T-cell (primary cell): ENCODE results near the gene SUMO1. TPM values are rescaled to one million over a fixed set of nuclear protein-coding genes. Genes with fewer than 3 reads are reported as not detected.

ENCODE experiments used
- ATAC-seq, 4 experiments: fragments of 200-7000 bp in 3 of 4; fragments of 150-1000 bp in 1 of 4; cut with Tn5 transposase; replicated peaks in 1 of 4; 1 replicate in 3 of 4; 2 replicates in 1 of 4; pipeline ENCODE4 v1.10.0; 2021; ENCODE audit warnings: moderate library complexity in 3 of 4, mild to moderate bottlenecking in 2 of 4, moderate number of reproducible peaks in 1 of 4
- CTCF ChIA-PET, 2 donors: fragments of 300-600 bp; sonication (Branson Sonifier 250); formaldehyde crosslinking; loops; one replicate each; lab custom pipeline; 2022; ENCODE audit warnings: antibody characterized with exemption in 2 of 2; lab: Charles Lee
- POLR2A ChIA-PET, 2 donors: fragments of 300-600 bp; sonication (Branson Sonifier 250); formaldehyde crosslinking; loops; one replicate each; lab custom pipeline; 2022; ENCODE audit warnings: antibody characterized with exemption in 2 of 2; lab: Charles Lee
- DNase-seq, 35 experiments: peaks; one replicate each; pipeline versions ENCODE4 v3.0.0 to v3.0.0-alpha.2; 2013 to 2023
- H3K27ac ChIP-seq: one replicate; pipeline ENCODE4 v1.5.1; 2013; ENCODE audit warnings: low read length
- H3K27me3 ChIP-seq, 2 experiments: replicated peaks in 1 of 2; 1 replicate in 1 of 2; 2 replicates in 1 of 2; pipeline versions ENCODE4 v1.6.1 to v1.7.0; 2013; ENCODE audit warnings: low read length in 1 of 2, mixed read lengths in 1 of 2; ENCODE audit not compliant: control insufficient read depth in 2 of 2, insufficient read depth in 2 of 2; ENCODE audit errors: extremely low read depth in 1 of 2
- H3K36me3 ChIP-seq, 2 donors: 1 replicate in 1 of 2; 2 replicates in 1 of 2; pipeline versions ENCODE4 v1.6.1 to v1.7.0; 2013; ENCODE audit warnings: low read length in 1 of 2; ENCODE audit not compliant: control insufficient read depth in 2 of 2, insufficient read depth in 1 of 2; ENCODE audit errors: extremely low read depth in 1 of 2
- H3K4me1 ChIP-seq, 2 experiments: 1 replicate in 1 of 2; 2 replicates in 1 of 2; pipeline versions ENCODE4 v1.6.1 to v1.7.0; 2013; ENCODE audit warnings: low read length in 2 of 2, mixed read lengths in 1 of 2; ENCODE audit not compliant: insufficient read depth in 2 of 2, control insufficient read depth in 1 of 2; ENCODE audit errors: extremely low read depth in 1 of 2
- H3K4me3 ChIP-seq, 2 donors: 1 replicate in 1 of 2; 2 replicates in 1 of 2; pipeline versions ENCODE4 v1.5.1 to v1.7.0; 2013; ENCODE audit warnings: mild to moderate bottlenecking in 2 of 2, low read length in 1 of 2, moderate library complexity in 1 of 2; ENCODE audit not compliant: control insufficient read depth in 1 of 2; ENCODE audit errors: extremely low read depth in 1 of 2
- H3K9me3 ChIP-seq: 2 replicates; pipeline ENCODE4 v1.7.0; 2013
- H3K27ac Mint-ChIP-seq, 2 donors: one replicate each; pipeline ENCODE4 v1.8.0; 2020 to 2021; ENCODE audit warnings: mild to moderate bottlenecking in 2 of 2, mixed read lengths in 2 of 2
- H3K27me3 Mint-ChIP-seq, 2 donors: one replicate each; pipeline ENCODE4 v1.8.0; 2021 to 2022; ENCODE audit warnings: mixed read lengths in 2 of 2
- H3K36me3 Mint-ChIP-seq: one replicate; pipeline ENCODE4 v1.8.0; 2021; ENCODE audit warnings: mixed read lengths
- H3K4me1 Mint-ChIP-seq, 3 donors: one replicate each; pipeline ENCODE4 v1.8.0; 2020 to 2022; ENCODE audit warnings: mixed read lengths in 3 of 3, mild to moderate bottlenecking in 1 of 3
- H3K4me3 Mint-ChIP-seq, 3 donors: one replicate each; pipeline ENCODE4 v1.8.0; 2020 to 2022; ENCODE audit warnings: mild to moderate bottlenecking in 3 of 3, mixed read lengths in 3 of 3, moderate library complexity in 3 of 3
- H3K9me3 Mint-ChIP-seq, 3 donors: one replicate each; pipeline ENCODE4 v1.8.0; 2020 to 2022; ENCODE audit warnings: mixed read lengths in 3 of 3
- WGBS: methylation state at CpG from one replicate; pipeline ENCODE4 v1.1.5; 2013; ENCODE audit warnings: missing lambda C conversion rate; ENCODE audit not compliant: insufficient coverage; 5-methylcytosine and 5-hydroxymethylcytosine counted together
- total RNA-seq, 35 experiments: library from RNA in 6 of 35; stranded (reverse) in 6 of 35; fragments of 120-200 nt in 1 of 35; gene quantifications; one replicate each; pipeline versions ENCODE4 v1.2.1 to v1.2.4 and lab custom pipeline; 2013 to 2026

The SUMO1 gene
- total RNA-seq, 5 donors from 2014 or later (not counting 1 experiment from before 2014, with no cell fraction given): 50.5 to 62.9 (median 53.8) TPM

DNA sequence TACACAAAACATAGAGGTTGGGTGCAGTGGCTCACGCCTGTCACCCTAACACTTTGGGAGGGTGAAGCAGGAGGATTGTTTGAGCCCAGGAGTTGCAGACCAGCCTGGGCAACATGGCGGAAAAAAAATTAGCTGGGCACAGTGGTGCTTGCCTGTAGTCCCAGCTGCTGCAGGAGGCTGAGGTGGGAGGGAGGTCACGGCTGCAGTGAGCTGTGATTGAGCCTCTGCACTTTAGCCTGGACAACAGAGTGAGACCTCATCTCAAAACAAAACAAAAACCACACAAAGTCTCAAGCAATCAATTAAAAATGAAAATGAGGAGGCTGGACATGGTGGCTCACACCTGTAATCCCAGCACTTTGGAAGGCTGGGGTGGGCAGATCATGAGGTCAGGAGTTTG lies 32.1 kb upstream of the SUMO1 start:
- 60% methylated on average over 1 of the region's 3 CpGs for WGBS
- H3K4me1 ChIP-seq: peaks cover 34 to 54% of the 10 kb centered on the region in 2 experiments
- peak overlapping the region in 1 of 2 donors; percentile 66 for H3K27ac Mint-ChIP-seq

DNA sequence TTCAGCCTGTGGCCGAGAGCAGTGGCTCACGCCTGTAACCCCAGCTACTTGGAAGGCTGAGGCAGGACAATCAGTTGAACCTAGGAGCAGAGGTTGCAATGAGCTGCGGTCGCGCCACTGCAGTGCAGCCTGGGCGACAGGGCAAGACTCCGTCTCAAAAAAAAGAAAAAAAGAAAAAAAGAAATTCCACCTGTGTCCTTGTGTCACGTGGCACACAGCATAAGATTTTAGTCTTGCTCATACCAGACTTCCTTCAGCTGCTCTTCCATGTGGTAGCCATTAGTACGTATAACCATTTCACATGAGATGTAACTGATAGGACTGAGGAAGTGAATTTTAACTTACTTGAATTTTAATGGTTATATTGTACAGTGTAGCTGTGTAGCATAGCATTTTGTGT lies 31.2 kb upstream of the SUMO1 start:
- Histone ChIP-seq H3K4me1 (peaks cover 34 to 57% of the 10 kb centered on the region in 2 experiments), H3K4me3 (no peak overlapping the region), H3K27ac (no peak overlapping the region), H3K9me3 (no peaks in the 10 kb centered on the region), H3K27me3 (no peaks in the 10 kb centered on the region), H3K36me3 (no peaks in the 10 kb centered on the region)
- H3K36me3 Mint-ChIP-seq: no peaks in the 10 kb centered on the region
- no peaks in the 10 kb centered on the region for H3K9me3 Mint-ChIP-seq
- H3K27ac Mint-ChIP-seq: peak overlapping the region in 1 of 2 donors; percentile 46
- WGBS: 55% methylated on average over 2 of the region's 9 CpGs
- no peaks in the 10 kb centered on the region for H3K27me3 Mint-ChIP-seq
- CTCF ChIA-PET: interaction anchor here (0.6 kb wide), 3 partner anchors 12 to 1660 kb away, joined by 3 to 4 read pairs (median 4); no protein-coding TSS in a partner anchor
- DNase-seq (peak in 2 of 35 experiments; percentile 15 to 55), ATAC-seq (no peak)
- POLR2A ChIA-PET: interaction anchor here in 1 of 2 donors (1.0 kb wide), 1 partner anchor 33 kb away, joined by 3 read pairs; no protein-coding TSS in a partner anchor
- peaks cover 15 to 55% (median 48%) of the 10 kb centered on the region in 3 donors for H3K4me1 Mint-ChIP-seq
- peak overlapping the region in 2 of 3 donors; percentile 47 to 63 for H3K4me3 Mint-ChIP-seq

More for the DNA sequence above, 32.1 kb upstream of the SUMO1 start:
- ChIA-PET POLR2A (interaction anchor here in 1 of 2 donors (0.6 to 0.7 kb wide), 2 partner anchors 13 to 544 kb away, joined by 3 read pairs; no protein-coding TSS in a partner anchor), CTCF (interaction anchor here in 1 of 2 donors (0.6 kb wide), 1 partner anchor 1450 kb away, joined by 3 read pairs; no protein-coding TSS in a partner anchor)
- DNase-seq (no peak), ATAC-seq (no peak)
- Mint-ChIP-seq H3K36me3 (peaks cover 3% of the 10 kb centered on the region), H3K4me1 (peaks cover 15 to 59% (median 54%) of the 10 kb centered on the region in 3 donors), H3K9me3 (no peaks in the 10 kb centered on the region), H3K4me3 (peak overlapping the region in 2 of 3 donors; percentile 62 to 67), H3K27me3 (no peaks in the 10 kb centered on the region)
- no peaks in the 10 kb centered on the region for H3K27me3 ChIP-seq
- peaks cover 0 to 3% of the 10 kb centered on the region in 2 donors for H3K36me3 ChIP-seq
- H3K9me3 ChIP-seq: no peaks in the 10 kb centered on the region
- no peak overlapping the region for H3K4me3 ChIP-seq
- no peak overlapping the region for H3K27ac ChIP-seq

DNA sequence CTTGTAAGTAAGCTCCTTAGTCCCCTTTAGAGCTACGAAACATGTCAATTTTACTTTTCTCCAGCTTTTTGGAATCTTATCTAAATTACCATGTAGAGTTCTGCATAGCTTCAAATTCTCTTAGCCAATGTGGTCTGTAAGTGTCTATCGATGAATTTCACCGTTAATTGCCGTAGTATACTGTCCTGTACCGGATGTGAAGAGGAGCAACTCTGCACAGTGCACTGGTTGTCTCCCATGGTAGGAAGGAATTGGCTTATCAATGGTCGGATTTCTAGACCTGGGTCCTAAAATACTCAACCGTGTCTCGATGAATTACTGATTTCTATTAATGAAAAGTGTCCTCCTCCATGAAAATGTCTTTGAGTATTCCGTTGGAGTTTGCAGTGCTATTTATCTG lies 29.1 kb upstream of the SUMO1 start:
- ChIA-PET CTCF (interaction anchor here (0.9 to 1.0 kb wide), 2 partner anchors 11 to 26 kb away, joined by 4 to 9 read pairs; no protein-coding TSS in a partner anchor), POLR2A (interaction anchor here in 1 of 2 donors (0.5 to 1.5 kb wide), 5 partner anchors 9 to 56 kb away, joined by 3 to 6 read pairs (median 3); no protein-coding TSS in a partner anchor)
- Mint-ChIP-seq H3K4me3 (no peak overlapping the region), H3K27me3 (no peaks in the 10 kb centered on the region), H3K27ac (peak overlapping the region; percentile 44 to 67), H3K36me3 (no peaks in the 10 kb centered on the region), H3K9me3 (no peaks in the 10 kb centered on the region), H3K4me1 (peaks cover 15 to 41% (median 39%) of the 10 kb centered on the region in 3 donors)
- H3K36me3 ChIP-seq: no peaks in the 10 kb centered on the region
- H3K27ac ChIP-seq: peak overlapping the region; percentile 97
- DNase-seq (peak in 2 of 35 experiments; percentile 13 to 43), ATAC-seq (no peak)
- H3K4me1 ChIP-seq: peaks cover 32 to 44% of the 10 kb centered on the region in 2 experiments
- H3K27me3 ChIP-seq: no peaks in the 10 kb centered on the region
- H3K9me3 ChIP-seq: no peaks in the 10 kb centered on the region
- 0% methylated on average over 5 of the region's 9 CpGs for WGBS
- H3K4me3 ChIP-seq: peak overlapping the region; percentile 85 to 99

DNA sequence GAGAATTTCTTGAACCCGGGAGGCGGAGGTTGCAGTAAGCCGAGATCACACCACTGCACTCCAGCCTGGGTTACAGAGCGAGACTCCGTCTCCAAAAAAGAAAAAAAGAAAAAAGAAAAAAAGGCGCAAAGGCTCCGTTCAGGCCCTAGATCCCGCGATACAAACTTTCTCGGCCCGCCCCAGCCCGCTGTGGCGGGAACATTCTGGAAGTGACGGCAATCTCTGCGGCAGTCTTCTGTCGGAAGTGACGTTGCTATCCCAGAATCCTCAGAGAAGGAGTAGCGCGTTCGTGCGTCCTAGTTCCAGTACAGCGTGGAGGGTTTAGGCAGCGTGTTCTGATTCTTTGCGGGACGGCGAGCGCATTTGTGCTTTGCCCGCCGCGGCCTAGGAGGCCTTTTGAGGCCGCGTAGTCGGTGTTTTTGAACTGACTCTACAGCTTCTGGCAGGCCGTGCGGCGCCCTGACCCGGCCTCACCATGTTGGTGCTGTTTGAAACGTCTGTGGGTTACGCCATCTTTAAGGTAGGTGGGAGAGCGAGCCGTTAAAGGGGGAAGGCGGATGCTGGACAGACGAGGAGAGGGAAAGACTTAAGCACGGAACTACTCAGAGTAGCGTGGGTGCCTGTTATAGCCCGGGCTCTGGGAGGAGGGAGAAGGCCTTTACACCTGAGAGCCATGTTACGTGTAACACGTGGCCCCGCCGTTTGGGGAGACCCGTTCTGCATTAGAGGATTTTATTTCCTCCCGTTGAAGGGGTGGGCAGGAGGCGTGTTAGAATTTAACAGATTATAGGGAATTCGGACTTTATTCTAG lies 27.3 kb upstream of the SUMO1 start, which contains the start of gene NOP58:
NOP58 (plus strand) TSS at position 297 of the 811 bp plus-strand sequence; CDS start at position 476, 179 bp downstream.
- Mint-ChIP-seq H3K27ac (no peak within 1 kb of the TSS), H3K4me1 (peaks cover 15 to 27% (median 26%) of the 10 kb centered on the region in 3 donors), H3K9me3 (no peaks in the 10 kb centered on the region), H3K27me3 (no peaks in the 10 kb centered on the region), H3K36me3 (no peaks in the 10 kb centered on the region), H3K4me3 (peak within 1 kb of the TSS in 2 of 3 donors; percentile 65 to 67)
- Histone ChIP-seq H3K4me3 (peak within 1 kb of the TSS; percentile 85 to 99), H3K36me3 (no peaks in the 10 kb centered on the region), H3K27ac (peak within 1 kb of the TSS; percentile 97), H3K27me3 (no peaks in the 10 kb centered on the region), H3K9me3 (no peaks in the 10 kb centered on the region), H3K4me1 (peaks cover 28% of the 10 kb centered on the region in 2 experiments)
- under 1% methylated on average over 44 of the region's 54 CpGs for WGBS
- ATAC-seq: peak; percentile 86 to 94 (median 88)
- ChIA-PET CTCF (interaction anchor here (0.7 kb wide), 2 partner anchors 85 to 1196 kb away, joined by 3 to 6 read pairs; no protein-coding TSS in a partner anchor), POLR2A (interaction anchor here (0.6 to 1.3 kb wide), 4 partner anchors 26 to 1062 kb away, joined by 3 to 5 read pairs (median 4); partner anchors contain the start of gene SUMO1 (in 1 of the 2))
- peak; percentile 63 to 96 (median 91) for DNase-seq

DNA sequence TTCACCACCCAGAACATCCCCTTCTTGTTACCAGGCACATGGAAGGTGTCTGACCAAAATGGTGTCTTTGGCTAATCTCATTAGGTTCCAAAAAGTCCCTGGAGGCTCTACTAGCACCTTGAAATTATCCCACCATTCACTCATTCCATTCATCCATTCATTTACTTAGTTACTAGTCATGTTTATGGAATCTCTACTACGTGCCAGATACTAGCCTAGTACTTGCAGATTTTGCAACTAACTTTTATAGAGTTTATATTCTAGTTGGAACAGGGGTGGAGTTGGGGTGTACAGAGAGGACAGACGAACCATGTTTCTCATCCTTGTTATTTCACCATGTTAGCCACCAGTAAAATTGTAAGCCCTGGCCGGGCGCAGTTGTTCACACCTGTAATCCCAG lies 23.1 kb upstream of the SUMO1 start:
- no peak overlapping the region for H3K27ac ChIP-seq
- POLR2A ChIA-PET: no interaction called here
- no peaks in the 10 kb centered on the region for H3K9me3 Mint-ChIP-seq
- no peaks in the 10 kb centered on the region for H3K27me3 Mint-ChIP-seq
- ATAC-seq: no peak
- H3K4me3 ChIP-seq: no peak overlapping the region
- H3K27me3 ChIP-seq: peaks cover 0 to 2% of the 10 kb centered on the region in 2 experiments
- no peak overlapping the region for H3K4me3 Mint-ChIP-seq
- no peak overlapping the region for H3K27ac Mint-ChIP-seq
- no peak for DNase-seq
- peaks cover 0 to 6% of the 10 kb centered on the region in 2 experiments for H3K4me1 ChIP-seq
- H3K36me3 Mint-ChIP-seq: no peaks in the 10 kb centered on the region
- no peaks in the 10 kb centered on the region for H3K9me3 ChIP-seq
- WGBS: no CpG with 5 or more reads among the region's 4 CpGs
- CTCF ChIA-PET: no interaction called here
- no peaks in the 10 kb centered on the region for H3K36me3 ChIP-seq
- no peaks in the 10 kb centered on the region for H3K4me1 Mint-ChIP-seq

DNA sequence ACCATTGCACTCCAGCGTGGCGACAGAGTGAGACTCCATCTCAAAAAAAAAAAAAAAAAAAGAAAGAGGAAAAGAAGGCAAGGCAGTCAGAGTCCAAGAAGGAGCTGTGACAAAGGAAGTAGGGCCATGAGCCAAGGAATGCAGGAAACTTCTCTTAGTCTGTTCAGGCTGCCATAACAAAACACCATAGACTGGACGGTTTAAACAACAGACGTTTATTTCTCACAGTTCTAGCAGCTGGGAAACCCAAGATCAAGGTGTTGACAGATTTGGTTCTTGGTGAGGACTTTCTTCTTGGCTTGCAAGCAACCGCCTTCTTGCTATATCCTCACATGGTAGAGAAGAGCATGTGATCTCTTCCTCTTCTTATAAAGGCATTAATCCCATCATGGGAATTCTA lies 13.1 kb upstream of the SUMO1 start:
- no peaks in the 10 kb centered on the region for H3K9me3 ChIP-seq
- no peaks in the 10 kb centered on the region for H3K4me1 Mint-ChIP-seq
- H3K9me3 Mint-ChIP-seq: peaks cover 0 to 4% (median 2%) of the 10 kb centered on the region in 3 donors
- ATAC-seq: no peak
- ChIA-PET CTCF (no interaction called here), POLR2A (interaction anchor here (0.6 to 1.3 kb wide), 5 partner anchors 8 to 22 kb away, joined by 3 to 7 read pairs (median 4); no protein-coding TSS in a partner anchor)
- H3K36me3 ChIP-seq: no peaks in the 10 kb centered on the region
- no peaks in the 10 kb centered on the region for H3K27me3 ChIP-seq
- H3K27me3 Mint-ChIP-seq: peaks cover 1 to 3% of the 10 kb centered on the region in 2 donors
- no peak overlapping the region for H3K4me3 Mint-ChIP-seq
- no peaks in the 10 kb centered on the region for H3K36me3 Mint-ChIP-seq
- no peaks in the 10 kb centered on the region for H3K4me1 ChIP-seq
- H3K4me3 ChIP-seq: no peak overlapping the region
- no peak overlapping the region for H3K27ac Mint-ChIP-seq
- no peak for DNase-seq
- no CpG with 5 or more reads among the region's 5 CpGs for WGBS
- no peak overlapping the region for H3K27ac ChIP-seq
